GM12878 (cell line): ENCODE results near the gene EPB41. TPM values are rescaled to one million over a fixed set of nuclear protein-coding genes. Genes with fewer than 3 reads are reported as not detected.

Experiments used
- ATAC-seq: fragments of 200-7000 bp; cut with Tn5 transposase; 3 replicates; pipeline ENCODE4 v1.9.1; 2020; ENCODE audit warnings: mild to moderate bottlenecking, moderate library complexity
- BruUV-seq: library from RNA; stranded (reverse); fragments of 400-500 nt; replicated peaks from 2 replicates; lab custom pipeline; 2021; lab: Mats Ljungman, UMichigan
- CTCF ChIA-PET: fragments of 300-600 bp; sonication (Branson Sonifier 250); formaldehyde crosslinking; extraction: SDS; loops from one replicate; lab custom pipeline; 2021; ENCODE audit warnings: inconsistent platforms; lab: Yijun Ruan, JAX
- POLR2A ChIA-PET: fragments of 350-600 bp; formaldehyde crosslinking; extraction: SDS; loops from one replicate; lab custom pipeline; 2021; ENCODE audit warnings: inconsistent platforms; lab: Charles Lee
- RAD21 ChIA-PET: fragments of 300-600 bp; sonication (Branson Sonifier 250); formaldehyde crosslinking; loops from one replicate; lab custom pipeline; 2023; ENCODE audit warnings: antibody characterized with exemption; ENCODE audit not compliant: unreplicated experiment; lab: Charles Lee
- SMC1A ChIA-PET: fragments of 300-600 bp; sonication (Branson Sonifier 250); formaldehyde crosslinking; loops from one replicate; lab custom pipeline; 2023; ENCODE audit not compliant: unreplicated experiment, uncharacterized antibody; lab: Charles Lee
- DNase-seq: peaks from one replicate; pipeline ENCODE4 v3.0.0-alpha.2; 2011; ENCODE audit warnings: low read depth, low spot score
- FAIRE-seq: peaks from 3 replicates; lab custom pipeline; 2011; peaks lifted over from hg19 to GRCh38; lab: Jason Lieb, UNC
- H2AFZ ChIP-seq: 2 replicates; pipeline ENCODE4 v1.6.0; 2011; ENCODE audit warnings: low read depth, low read length, control low read depth; ENCODE audit not compliant: control insufficient read depth
- H3K27ac ChIP-seq: 2 replicates; pipeline ENCODE4 v1.5.1; 2011; ENCODE audit warnings: control low read depth; ENCODE audit not compliant: control insufficient read depth, insufficient read depth
- H3K27me3 ChIP-seq, 2 experiments: replicated peaks in 1 of 2; 2 replicates each; pipeline versions ENCODE4 v1.6.0 to v1.6.1; 2011; ENCODE audit warnings: low read length in 1 of 2; ENCODE audit not compliant: control insufficient read depth in 2 of 2, insufficient read depth in 2 of 2
- H3K36me3 ChIP-seq, 2 experiments: 2 replicates each; pipeline ENCODE4 v1.5.1; 2011; ENCODE audit warnings: low read length in 1 of 2; ENCODE audit not compliant: control insufficient read depth in 2 of 2, insufficient read depth in 2 of 2
- H3K4me1 ChIP-seq: 2 replicates; pipeline ENCODE4 v1.6.1; 2011; ENCODE audit warnings: mild to moderate bottlenecking, low read length, moderate library complexity, mixed read lengths; ENCODE audit not compliant: control insufficient read depth, insufficient read depth
- H3K4me2 ChIP-seq: 2 replicates; pipeline ENCODE4 v1.6.0; 2011; ENCODE audit warnings: control low read depth; ENCODE audit not compliant: control insufficient read depth, insufficient read depth
- H3K4me3 ChIP-seq: fragments of 200-600 bp; sonication (generic); 2 replicates; pipeline ENCODE4 v1.5.1; 2016
- H3K79me2 ChIP-seq: 2 replicates; pipeline ENCODE4 v1.6.0; 2011; ENCODE audit warnings: low read length; ENCODE audit not compliant: control insufficient read depth, insufficient read depth
- H3K9ac ChIP-seq: 2 replicates; pipeline ENCODE4 v1.8.0; 2011; ENCODE audit warnings: low read length, control low read depth, mixed read lengths; ENCODE audit not compliant: control insufficient read depth, insufficient read depth
- H3K9me3 ChIP-seq: replicated peaks from 3 replicates; pipeline ENCODE4 v1.5.1; 2011; ENCODE audit warnings: mild to moderate bottlenecking, low read length; ENCODE audit not compliant: control insufficient read depth, insufficient read depth
- H4K20me1 ChIP-seq: 2 replicates; pipeline ENCODE4 v1.6.0; 2011; ENCODE audit not compliant: control insufficient read depth, insufficient read depth
- CBFB ChIP-seq: IDR thresholded peaks from 2 replicates; pipeline ENCODE4 v1.6.1; 2016; ENCODE audit warnings: antibody characterized with exemption, low read depth
- CREM ChIP-seq: IDR thresholded peaks from 2 replicates; pipeline ENCODE4 v1.6.1; 2014; ENCODE audit warnings: antibody characterized with exemption, low read depth
- DPF2 ChIP-seq: fragments of 450-650 bp; IDR thresholded peaks from 2 replicates; pipeline ENCODE4 v1.6.1; 2017; ENCODE audit warnings: mild to moderate bottlenecking
- ETV6 ChIP-seq, 2 experiments: fragments of 450-650 bp in 1 of 2; IDR thresholded peaks in 1 of 2; conservative IDR thresholded peaks in 1 of 2; 2 replicates each; pipeline ENCODE4 v1.6.1; 2014; ENCODE audit warnings: antibody characterized with exemption in 1 of 2, borderline replicate concordance in 1 of 2, low read depth in 1 of 2, mild to moderate bottlenecking in 1 of 2, moderate library complexity in 1 of 2
- EZH2 ChIP-seq: IDR thresholded peaks from 2 replicates; pipeline ENCODE4 v1.6.1; 2012; ENCODE audit warnings: low read depth, mild to moderate bottlenecking, control low read depth, inconsistent platforms, low read length, borderline replicate concordance; ENCODE audit not compliant: control insufficient read depth
- NBN ChIP-seq: fragments of 450-650 bp; IDR thresholded peaks from 2 replicates; pipeline ENCODE4 v1.6.1; 2016
- PAX5 ChIP-seq: IDR thresholded peaks from 2 replicates; pipeline ENCODE4 v1.6.1; 2011; ENCODE audit warnings: low read depth, low read length, borderline replicate concordance
- RFX5 ChIP-seq: IDR thresholded peaks from 2 replicates; pipeline ENCODE4 v1.6.1; 2011; ENCODE audit warnings: low read depth, low read length, improper control_type of control experiment
- SUZ12 ChIP-seq: fragments of 200-600 bp; sonication (generic); IDR thresholded peaks from one replicate; pipeline ENCODE4 v1.6.1; 2018; ENCODE audit warnings: antibody characterized with exemption, mild to moderate bottlenecking; ENCODE audit not compliant: unreplicated experiment
- WRNIP1 ChIP-seq: IDR thresholded peaks from 2 replicates; pipeline ENCODE4 v1.6.1; 2011; ENCODE audit warnings: low read depth, low read length, improper control_type of control experiment, borderline replicate concordance
- WGBS: methylation state at CpG from one replicate; pipeline ENCODE4 v1.1.6; 2016; ENCODE audit warnings: low lambda C conversion rate; ENCODE audit not compliant: insufficient replicate concordance, insufficient coverage; ENCODE audit errors: missing lambda C conversion rate; 5-methylcytosine and 5-hydroxymethylcytosine counted together
- in situ Hi-C: fragments of 300-500 bp; cut with MboI; formaldehyde crosslinking; loops from 9 replicates; pipeline ENCODE4 v1.14.3; 2018; ENCODE audit warnings: mixed read lengths
- intact Hi-C: fragments of 100-400 bp; cut with micrococcal nuclease; formaldehyde crosslinking; loops from one replicate; pipeline ENCODE4 v1.14.2; 2022; ENCODE audit not compliant: unreplicated experiment
- polyA plus RNA-seq, 11 experiments: library from polyadenylated mRNA; depleted of rRNA in 4 of 11; unstranded in 6 of 11; stranded (reverse) in 5 of 11; fragments of >200 nt; fragmentation: Nextera tagmentation in 4 of 11; fragmentation: Illumina TruSeq in 1 of 11; extraction: Ambion mirVana in 4 of 11; extraction: Trizol in 1 of 11; gene quantifications; 1 replicate in 1 of 11; 2 replicates in 10 of 11; pipeline versions ENCODE4 v1.2.1 to v1.2.3, GENCODE V29; 2011 to 2016; ENCODE audit warnings: inconsistent platforms in 2 of 11, missing spikeins in 2 of 11, low read depth in 1 of 11
- total RNA-seq, 4 experiments: library from RNA; depleted of rRNA in 3 of 4; stranded (reverse); fragments of >200 nt in 3 of 4; fragmentation: Illumina TruSeq in 1 of 4; extraction: Trizol in 1 of 4; gene quantifications; 2 replicates each; pipeline versions ENCODE4 v1.2.1 to v1.2.3, GENCODE V29; 2013 to 2021
- TF ChIP-seq, protein P1 (sequence below): fragments of 450-650 bp; IDR thresholded peaks from 2 replicates; pipeline ENCODE4 v1.6.1; 2014; ENCODE audit warnings: mild to moderate bottlenecking
- TF ChIP-seq, protein P2 (sequence below): IDR thresholded peaks from 2 replicates; pipeline ENCODE4 v1.6.1; 2011; ENCODE audit warnings: borderline replicate concordance, low read depth, mild to moderate bottlenecking, moderate library complexity, low read length; ENCODE audit not compliant: insufficient read depth, poor library complexity, severe bottlenecking
- TF ChIP-seq, protein P3 (sequence below): IDR thresholded peaks from 2 replicates; pipeline ENCODE4 v1.6.1; 2012; ENCODE audit warnings: low read depth, low read length, improper control_type of control experiment

The EPB41 gene
- total and polyA plus RNA-seq, 10 of the 15 experiments (the other 5 are each of a cell fraction or from before 2014, with no cell fraction given): 1.1 to 77.6 (median 58.8) TPM

GRCh38 chr1:28965271-28965870, 51.0 kb downstream of the EPB41 start:
- H3K9me3 ChIP-seq: no peaks in the 10 kb centered on the region
- no peak overlapping the region for H3K9ac ChIP-seq
- intact Hi-C loops (loop anchor here (10.0 kb wide), 1 partner anchor 51 kb away; the partner anchor contains the start of gene EPB41), in situ Hi-C loops (no loop called here)
- H3K4me3 ChIP-seq: no peak overlapping the region
- no peak for FAIRE-seq
- ATAC-seq: no peak
- CTCF ChIA-PET: no interaction called here
- no peak overlapping the region for H3K4me2 ChIP-seq
- no peaks in the 10 kb centered on the region for H3K79me2 ChIP-seq
- no peak overlapping the region for H2AFZ ChIP-seq
- TF ChIP-seq EZH2: no peak
- TF ChIP-seq, protein P1, sequence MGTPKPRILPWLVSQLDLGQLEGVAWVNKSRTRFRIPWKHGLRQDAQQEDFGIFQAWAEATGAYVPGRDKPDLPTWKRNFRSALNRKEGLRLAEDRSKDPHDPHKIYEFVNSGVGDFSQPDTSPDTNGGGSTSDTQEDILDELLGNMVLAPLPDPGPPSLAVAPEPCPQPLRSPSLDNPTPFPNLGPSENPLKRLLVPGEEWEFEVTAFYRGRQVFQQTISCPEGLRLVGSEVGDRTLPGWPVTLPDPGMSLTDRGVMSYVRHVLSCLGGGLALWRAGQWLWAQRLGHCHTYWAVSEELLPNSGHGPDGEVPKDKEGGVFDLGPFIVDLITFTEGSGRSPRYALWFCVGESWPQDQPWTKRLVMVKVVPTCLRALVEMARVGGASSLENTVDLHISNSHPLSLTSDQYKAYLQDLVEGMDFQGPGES: no peak
- TF ChIP-seq ETV6 (conservative IDR thresholded peaks at IDR 0.05 in 1 of 2, IDR thresholded peaks at IDR 0.05 in 1 of 2; ENCODE audit: borderline replicate concordance in 1 of 2, low read depth in 1 of 2): no peak
- TF ChIP-seq, protein P2, sequence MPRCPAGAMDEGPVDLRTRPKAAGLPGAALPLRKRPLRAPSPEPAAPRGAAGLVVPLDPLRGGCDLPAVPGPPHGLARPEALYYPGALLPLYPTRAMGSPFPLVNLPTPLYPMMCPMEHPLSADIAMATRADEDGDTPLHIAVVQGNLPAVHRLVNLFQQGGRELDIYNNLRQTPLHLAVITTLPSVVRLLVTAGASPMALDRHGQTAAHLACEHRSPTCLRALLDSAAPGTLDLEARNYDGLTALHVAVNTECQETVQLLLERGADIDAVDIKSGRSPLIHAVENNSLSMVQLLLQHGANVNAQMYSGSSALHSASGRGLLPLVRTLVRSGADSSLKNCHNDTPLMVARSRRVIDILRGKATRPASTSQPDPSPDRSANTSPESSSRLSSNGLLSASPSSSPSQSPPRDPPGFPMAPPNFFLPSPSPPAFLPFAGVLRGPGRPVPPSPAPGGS: no peak
- no peak for TF ChIP-seq WRNIP1
- TF ChIP-seq RFX5: no peak
- TF ChIP-seq CREM: no peak
- TF ChIP-seq CBFB: no peak
- TF ChIP-seq SUZ12: no peak
- no peak for TF ChIP-seq NBN
- TF ChIP-seq PAX5: no peak
- TF ChIP-seq DPF2: no peak
- TF ChIP-seq, protein P3, sequence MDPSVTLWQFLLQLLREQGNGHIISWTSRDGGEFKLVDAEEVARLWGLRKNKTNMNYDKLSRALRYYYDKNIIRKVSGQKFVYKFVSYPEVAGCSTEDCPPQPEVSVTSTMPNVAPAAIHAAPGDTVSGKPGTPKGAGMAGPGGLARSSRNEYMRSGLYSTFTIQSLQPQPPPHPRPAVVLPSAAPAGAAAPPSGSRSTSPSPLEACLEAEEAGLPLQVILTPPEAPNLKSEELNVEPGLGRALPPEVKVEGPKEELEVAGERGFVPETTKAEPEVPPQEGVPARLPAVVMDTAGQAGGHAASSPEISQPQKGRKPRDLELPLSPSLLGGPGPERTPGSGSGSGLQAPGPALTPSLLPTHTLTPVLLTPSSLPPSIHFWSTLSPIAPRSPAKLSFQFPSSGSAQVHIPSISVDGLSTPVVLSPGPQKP: no peak
- no peaks in the 10 kb centered on the region for H4K20me1 ChIP-seq
- DNase-seq: no peak
- POLR2A ChIA-PET: no interaction called here
- RAD21 ChIA-PET: no interaction called here
- no TSS peak for BruUV-seq
- H3K27ac ChIP-seq: no peak overlapping the region
- no peaks in the 10 kb centered on the region for H3K36me3 ChIP-seq
- H3K4me1 ChIP-seq: no peaks in the 10 kb centered on the region; the same call in 1 of the 2 replicates
- 96% methylated on average over 1 of the region's 1 CpG for WGBS
- SMC1A ChIA-PET: no interaction called here
- H3K27me3 ChIP-seq: no peaks in the 10 kb centered on the region
